GM18867 (cell line): ENCODE data around the gene CSF1.

Source experiments
- ATAC-seq: cut with Tn5 transposase; IDR thresholded peaks from one replicate; pipeline ENCODE4 v1.9.1; 2021; ENCODE audit warnings: mild to moderate bottlenecking, moderate library complexity; ENCODE audit not compliant: unreplicated experiment

The CSF1 gene

GRCh38 chr1:109882288-109883245 lies 28.1 kb upstream of the CSF1 start:
- no peak for ATAC-seq

GRCh38 chr1:109883248-109883955 lies 27.2 kb upstream of the CSF1 start:
- ATAC-seq, result no peak

- ATAC-seq, result no peak
Observed at GRCh38 chr1:109884242-109884891, 26.3 kb upstream of the CSF1 start.

DNA sequence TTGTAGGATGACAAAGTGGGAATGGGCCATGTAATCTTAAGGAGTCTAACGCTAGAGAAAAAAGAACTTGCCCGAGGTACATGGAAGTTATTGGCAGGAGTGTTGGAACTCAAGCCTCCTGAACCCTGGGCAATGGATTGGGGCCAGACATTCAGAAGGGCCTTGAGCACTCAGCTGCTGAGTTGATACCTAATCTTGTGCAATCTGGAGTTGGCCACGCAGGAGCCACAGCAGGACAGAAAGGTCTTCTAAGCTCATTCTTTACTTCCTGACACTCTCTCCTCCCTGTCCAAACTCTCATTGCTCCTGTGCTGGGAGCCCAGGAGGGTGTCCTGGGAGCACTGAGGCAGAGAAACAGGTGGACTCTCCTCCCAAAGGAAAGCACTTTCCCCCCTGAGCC lies 25.1 kb upstream of the CSF1 start:
- ATAC-seq, result no peak

GRCh38 chr1:109886827-109887226 lies 23.8 kb upstream of the CSF1 start:
- ATAC-seq, result no peak

GRCh38 chr1:109887271-109887670 lies 23.4 kb upstream of the CSF1 start:
- no peak for ATAC-seq

DNA sequence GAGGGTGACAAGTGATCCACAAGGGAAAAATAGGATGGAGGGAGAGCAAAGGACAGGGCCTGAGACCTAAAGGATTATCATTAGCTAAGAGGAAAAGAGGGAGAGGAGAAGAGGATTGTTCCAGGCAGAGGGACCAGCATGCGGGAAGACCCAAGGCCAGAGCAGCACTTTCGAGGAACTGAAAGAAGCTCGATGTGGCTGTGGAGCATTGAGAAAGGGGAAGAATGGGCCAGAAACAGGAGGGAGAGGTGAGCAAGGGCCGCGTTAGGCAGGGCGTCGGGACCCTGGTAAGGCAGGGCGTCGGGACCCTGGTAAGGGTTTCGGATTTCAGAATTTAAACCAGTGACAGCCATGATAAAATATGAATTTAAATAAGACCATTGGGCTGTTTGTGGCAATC lies 22.8 kb upstream of the CSF1 start:
- no peak for ATAC-seq

GRCh38 chr1:109889094-109889493 lies 21.6 kb upstream of the CSF1 start:
- no peak for ATAC-seq

- ATAC-seq, result no peak
Observed at GRCh38 chr1:109890115-109890953, 20.3 kb upstream of the CSF1 start.

DNA sequence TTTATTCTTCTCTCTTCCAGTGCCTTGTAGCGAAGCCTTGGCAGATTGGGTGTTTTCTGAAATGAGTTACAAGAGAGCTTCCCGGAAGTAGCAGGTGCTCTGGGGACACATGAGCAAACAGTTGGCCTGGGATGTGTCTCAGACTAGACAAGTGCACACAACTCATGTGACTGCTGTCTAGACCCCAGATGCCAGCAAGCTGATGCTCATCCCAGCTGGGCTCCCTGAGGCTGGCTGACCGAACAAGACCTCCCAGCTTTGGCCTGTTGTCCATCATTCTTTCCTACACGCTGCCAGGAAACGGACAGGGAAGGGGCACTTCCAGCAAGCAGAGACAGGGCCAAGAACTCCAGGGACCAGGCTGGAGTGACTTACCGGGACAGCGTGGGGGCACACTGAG lies 18.7 kb upstream of the CSF1 start:
- no peak for ATAC-seq

DNA sequence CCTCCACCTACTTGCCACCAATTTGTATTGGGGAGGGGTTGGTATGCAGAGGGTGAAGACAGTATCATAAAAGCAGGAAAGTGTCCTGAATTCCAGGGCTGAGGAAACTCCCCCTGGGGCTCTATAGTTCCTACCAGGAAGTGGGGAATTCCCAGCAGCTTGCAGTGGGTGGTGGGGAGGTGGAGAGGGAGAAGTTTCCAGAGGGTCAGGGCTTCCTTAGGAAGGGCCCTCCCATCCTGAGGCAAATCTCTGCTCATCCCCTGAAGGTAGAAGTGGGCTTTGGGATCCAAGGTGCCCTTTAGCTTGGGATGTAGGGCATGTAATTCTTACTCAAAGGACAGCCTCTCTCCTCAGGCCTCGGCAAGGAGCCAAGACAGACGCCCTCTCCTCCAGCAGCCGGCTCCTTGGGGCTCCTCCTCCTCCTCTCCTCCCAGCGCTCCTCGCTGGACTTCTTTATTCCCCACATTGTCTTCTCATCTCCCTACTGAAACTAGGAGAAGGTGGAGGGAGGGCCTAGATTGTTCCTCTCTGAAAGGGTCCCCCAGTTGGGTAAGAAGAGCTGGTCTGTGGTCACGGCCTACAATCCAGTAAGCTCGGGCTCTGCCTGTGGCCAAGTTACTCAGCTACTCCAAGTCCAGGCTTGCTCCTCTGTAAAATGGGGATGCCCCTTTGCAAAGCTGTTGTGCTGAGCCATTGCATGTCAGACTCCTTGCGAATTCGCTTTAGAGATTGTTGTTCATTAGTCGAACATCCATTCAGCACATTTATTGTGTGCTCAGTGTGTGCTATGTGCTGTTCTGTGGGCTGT lies 17.9 kb upstream of the CSF1 start:
- ATAC-seq, result no peak

GRCh38 chr1:109893532-109894171 lies 17.0 kb upstream of the CSF1 start:
- no peak for ATAC-seq

DNA sequence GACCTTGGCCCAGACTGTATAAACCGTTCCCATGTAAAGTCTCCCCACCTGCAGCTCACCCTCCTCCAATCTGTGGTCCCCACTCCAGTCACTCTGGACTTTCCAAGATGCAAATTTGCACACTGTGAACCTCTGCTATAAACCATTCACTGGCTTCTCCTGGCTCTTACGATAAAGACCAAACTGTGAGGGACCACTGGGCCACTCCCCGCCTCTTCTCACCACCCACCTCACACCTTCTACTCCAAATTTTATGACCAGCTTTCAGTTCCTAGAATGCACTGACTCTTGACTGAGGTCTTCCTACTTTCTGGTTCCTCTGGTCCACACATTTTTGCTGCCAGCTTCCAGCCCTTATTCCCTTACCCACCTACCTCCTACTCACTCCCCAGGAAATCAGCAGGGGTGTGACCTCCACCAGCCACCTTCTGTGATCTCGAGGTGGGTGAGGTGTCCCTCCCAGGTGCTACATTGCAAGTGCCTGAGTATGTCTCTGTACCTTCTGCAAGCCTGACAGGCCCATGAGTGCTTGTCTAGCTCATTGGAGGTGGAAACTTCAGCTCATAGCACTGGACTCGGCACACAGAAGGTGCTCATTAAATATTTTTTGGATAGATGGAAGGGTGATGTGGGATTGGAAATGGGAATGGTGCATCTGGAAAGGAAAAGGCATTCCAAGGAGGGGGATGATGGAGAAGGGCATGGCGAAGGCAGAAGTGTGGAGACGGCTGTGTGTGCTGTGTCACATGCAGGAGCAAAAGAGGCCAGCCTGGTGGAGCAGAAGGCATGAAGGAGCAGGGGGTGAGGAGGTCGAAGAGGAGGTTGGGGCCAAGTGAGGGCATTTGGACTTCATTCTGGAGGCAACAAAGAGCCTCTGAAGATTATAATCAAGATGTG lies 15.6 kb upstream of the CSF1 start:
- no peak for ATAC-seq

DNA sequence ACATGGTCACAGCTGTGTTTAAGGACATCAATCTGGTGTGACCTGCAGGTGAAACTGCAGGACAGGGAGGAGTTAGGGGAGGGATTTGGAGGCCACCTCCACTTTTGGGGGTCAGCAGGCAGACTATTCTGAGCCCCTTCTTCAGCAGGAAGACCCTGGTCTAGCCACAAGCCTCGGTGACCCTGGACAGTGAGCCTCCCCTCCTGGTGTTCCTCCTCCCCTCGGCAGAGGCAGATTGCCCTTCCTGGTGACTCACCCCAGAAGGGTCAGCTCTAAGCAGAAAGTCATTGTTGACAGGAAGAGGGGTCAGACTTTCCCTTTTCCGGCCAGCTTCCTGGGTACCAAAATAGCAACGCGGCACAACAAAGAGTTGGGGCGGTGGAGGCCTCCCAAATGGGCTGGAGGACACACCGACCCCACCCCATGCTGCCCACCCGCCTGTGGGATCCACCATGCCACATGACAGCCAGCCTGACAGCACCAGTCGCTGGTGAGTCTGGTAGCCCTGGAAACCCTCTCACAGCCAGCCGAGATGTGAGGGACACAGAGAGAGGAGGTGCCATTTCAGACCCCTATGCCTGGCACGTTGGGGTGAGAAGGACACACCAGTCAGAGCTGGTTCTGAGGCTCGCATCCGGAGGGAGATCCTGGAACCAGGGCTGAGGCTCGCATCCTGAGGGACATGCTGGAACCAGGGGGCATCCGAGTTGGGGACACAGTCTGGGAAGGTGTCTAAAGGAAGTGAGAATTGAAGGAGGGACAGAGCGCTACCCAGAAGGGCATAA lies 14.7 kb upstream of the CSF1 start:
- ATAC-seq, result no peak

DNA sequence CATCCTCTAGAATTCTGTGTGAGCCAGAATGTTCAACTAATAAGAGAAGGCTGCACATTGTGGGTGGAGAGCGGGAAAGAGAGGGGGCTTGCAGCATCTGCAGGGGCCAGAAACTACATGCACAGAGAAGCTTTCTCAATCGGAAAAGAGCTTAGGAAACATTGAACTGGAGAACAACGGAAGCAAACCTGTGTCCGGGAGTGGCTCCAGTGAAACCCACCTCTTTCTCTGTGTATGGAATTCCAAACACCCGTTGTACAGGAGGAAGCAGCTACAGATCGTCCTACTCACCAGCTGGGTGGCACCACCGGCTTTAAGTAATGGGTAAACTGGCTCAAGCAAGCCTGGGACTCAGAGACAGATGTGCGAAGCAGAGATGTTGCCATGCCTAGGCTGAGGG lies 14.0 kb upstream of the CSF1 start:
- ATAC-seq, result no peak

DNA sequence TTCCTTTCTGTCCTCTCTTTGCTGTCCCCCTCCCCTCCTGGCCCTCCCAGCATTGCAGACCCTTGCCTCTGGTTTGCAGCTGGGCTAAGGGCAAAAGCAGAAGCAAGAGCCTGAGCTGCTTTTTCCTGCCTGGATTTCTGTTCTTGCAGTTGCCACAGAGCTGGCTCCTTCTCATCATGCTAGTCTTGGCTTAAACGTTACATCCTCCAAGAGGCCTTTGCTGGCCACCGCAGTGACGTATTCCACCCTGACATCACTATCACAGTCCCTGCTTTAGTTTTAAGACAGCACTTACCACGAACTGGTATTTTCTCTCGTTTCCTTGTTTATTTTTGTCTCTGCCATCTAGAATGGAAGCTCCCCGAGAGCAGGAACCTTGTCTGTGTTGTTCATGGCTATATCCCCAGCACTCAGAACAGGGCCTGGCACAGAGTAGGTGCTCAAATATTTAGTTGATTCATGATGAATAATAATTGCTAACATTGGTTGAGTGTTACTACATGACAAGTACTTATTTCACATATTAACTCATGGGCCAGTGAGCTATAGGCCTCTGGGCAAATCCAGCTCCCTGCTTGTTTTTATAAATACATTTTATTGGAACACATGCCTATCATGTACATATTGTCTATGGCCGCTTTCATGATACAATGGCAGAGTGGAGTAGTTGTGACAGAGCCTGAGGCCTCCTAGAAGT lies 13.2 kb upstream of the CSF1 start:
- no peak for ATAC-seq

DNA sequence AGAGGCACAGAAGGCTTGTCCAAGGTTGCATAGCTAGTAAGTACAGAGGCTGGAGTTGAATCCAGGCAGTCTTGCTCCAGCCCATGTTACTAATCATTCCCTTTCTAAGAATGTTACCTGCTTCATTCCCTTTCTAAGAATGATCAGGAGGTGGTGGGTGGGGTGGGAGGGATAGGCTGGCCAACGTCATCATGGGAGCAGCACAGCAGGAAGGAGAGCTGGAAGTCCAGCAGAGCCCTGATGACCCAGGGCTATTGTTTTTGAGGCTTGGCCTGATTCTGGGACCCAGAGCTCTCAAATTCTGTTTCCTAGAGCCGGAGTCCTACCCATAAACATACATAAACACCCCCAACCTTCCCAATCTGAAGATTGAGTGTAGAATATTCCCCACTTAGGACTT lies 11.8 kb upstream of the CSF1 start:
- no peak for ATAC-seq
